Activated naive CD4-positive, alpha-beta T cell treated with anti-CD3 and anti-CD28 coated beads, Interleukin-2, amount 50 U/mL, for 72 hours (primary cell): ENCODE data around the gene YY1AP1. TPM values are rescaled to one million over a fixed set of nuclear protein-coding genes. Genes with fewer than 3 reads are reported as not detected.
"Not testable (repeated sequence)": the region's sequence is repeated elsewhere in the genome, so short reads cannot be mapped to it uniquely, and the experiment has no call there.

Experiments
- ATAC-seq, 2 donors: fragments of 150-1000 bp; cut with Tn5 transposase; 2 replicates each; pipeline ENCODE4 v1.10.0; 2021; ENCODE audit warnings: mild to moderate bottlenecking in 2 of 2, moderate library complexity in 2 of 2
- DNase-seq, 2 donors: peaks; one replicate each; pipeline ENCODE4 v3.0.0; 2021 to 2022; ENCODE audit warnings: low spot score in 2 of 2
- H3K27ac Mint-ChIP-seq, 2 donors: one replicate each; pipeline ENCODE4 v1.8.0; 2022; ENCODE audit warnings: mild to moderate bottlenecking in 2 of 2, mixed read lengths in 2 of 2
- H3K36me3 Mint-ChIP-seq, 2 donors: one replicate each; pipeline ENCODE4 v1.8.0; 2022; ENCODE audit warnings: mixed read lengths in 2 of 2
- H3K9me3 Mint-ChIP-seq, 2 donors: one replicate each; pipeline ENCODE4 v1.8.0; 2022; ENCODE audit warnings: mixed read lengths in 2 of 2
- total RNA-seq, 2 donors: library from RNA; stranded (reverse); gene quantifications; one replicate each; pipeline ENCODE4 v1.2.3, GENCODE V29; 2022

Gene YY1AP1
- total RNA-seq, 2 donors from 2014 or later: 80.2 to 90.3 TPM

DNA sequence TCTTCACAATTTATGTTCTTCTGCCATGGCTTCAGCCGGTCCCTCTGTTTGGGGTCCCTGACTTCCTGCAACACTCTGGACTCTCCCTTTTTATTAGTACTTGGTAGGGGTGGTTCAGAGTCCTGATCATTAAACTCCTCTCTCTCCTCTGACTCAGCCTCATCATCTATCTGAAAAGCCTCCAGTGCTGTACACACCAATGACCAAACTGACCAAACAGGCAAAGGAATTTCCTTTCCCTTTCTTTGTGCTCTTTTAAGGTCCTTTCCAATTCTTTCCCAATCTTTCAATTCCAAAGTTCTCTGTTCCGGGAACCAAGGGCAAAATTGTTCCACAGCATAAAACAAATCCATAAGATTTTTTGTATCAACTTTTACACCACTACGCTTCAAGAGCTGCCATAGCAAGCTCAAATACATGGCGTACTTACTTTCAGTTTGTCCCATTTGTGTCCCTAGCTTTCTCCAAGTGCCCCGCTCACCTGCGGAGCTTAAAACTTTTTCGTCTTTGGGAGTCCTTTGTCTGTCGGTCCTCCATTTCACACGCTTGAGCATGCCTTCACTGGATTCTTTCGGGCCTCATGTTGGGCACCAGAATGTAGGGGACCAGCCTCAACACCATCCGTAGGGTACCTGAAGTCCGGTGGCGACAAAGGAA lies 9.9 kb upstream of the YY1AP1 start:
- no peaks in the 10 kb centered on the region for H3K9me3 Mint-ChIP-seq
- H3K36me3 Mint-ChIP-seq: peaks cover 9 to 33% of the 10 kb centered on the region in 2 donors
- DNase-seq: no peak
- peak overlapping the region in 1 of 2 donors; percentile 30 for H3K27ac Mint-ChIP-seq
- no peak for ATAC-seq

DNA sequence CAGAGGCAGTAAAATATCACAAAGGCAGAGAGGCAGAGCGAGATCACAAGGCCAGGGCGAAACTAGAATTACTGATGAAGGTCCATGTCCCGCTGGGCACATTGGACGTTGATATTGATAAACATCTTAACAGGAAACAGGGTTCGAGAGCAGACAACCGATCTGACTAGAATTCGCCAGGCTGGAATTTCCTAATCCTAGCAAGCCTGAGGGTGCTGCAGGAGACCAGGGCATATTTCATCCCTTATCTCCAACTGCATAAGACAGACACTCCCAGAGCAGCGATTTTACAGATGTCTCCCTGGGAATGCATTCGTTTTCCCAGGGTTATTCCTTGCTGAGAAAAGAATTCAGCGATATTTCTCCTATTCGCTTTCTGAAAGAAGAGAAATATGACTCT lies 9.0 kb upstream of the YY1AP1 start:
- ATAC-seq, DNase-seq, H3K9me3 Mint-ChIP-seq, H3K27ac Mint-ChIP-seq: not testable (repeated sequence)
- peaks cover 9 to 33% of the 10 kb centered on the region in 2 donors for H3K36me3 Mint-ChIP-seq

DNA sequence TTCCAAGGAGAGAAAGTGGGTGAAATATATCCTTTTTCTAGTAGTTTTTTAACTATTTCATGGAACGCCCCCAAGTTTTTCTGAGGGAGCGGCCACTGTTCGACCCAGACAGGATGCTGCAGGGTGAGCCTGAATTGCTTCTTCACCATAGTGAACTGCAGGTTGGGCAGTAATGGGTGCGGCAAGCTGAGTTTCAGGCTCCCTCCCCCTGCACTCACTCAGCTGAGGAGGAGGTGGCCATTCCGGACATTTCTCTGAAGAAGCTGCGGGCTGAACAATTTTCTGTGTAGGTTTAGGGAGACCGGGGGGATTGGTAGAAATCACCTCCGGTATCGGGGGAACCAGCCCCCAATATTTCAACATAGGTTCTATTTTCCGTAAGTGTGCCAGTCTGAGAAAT lies 8.5 kb upstream of the YY1AP1 start:
- H3K36me3 Mint-ChIP-seq: peaks cover 9 to 33% of the 10 kb centered on the region in 2 donors

DNA sequence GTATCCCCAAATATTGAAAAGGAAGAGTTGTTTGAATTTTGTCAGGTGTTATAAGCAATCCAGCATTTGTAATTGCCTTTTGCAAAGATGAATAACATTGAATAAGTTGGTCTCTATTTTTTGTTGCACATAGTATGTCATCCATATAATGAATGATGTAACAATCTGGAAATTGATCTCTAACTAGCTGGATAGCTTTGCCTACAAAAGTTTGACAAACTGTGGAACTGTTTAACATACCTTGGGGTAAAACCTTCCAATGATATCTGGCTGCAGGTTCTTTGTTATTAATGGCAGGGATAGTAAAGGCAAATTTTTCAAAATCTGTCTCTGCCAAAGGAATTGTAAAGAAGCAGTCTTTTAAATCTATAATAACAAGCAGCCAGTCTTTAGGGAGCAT lies 8.0 kb upstream of the YY1AP1 start:
- H3K9me3 Mint-ChIP-seq: no peaks in the 10 kb centered on the region
- H3K27ac Mint-ChIP-seq: no peak overlapping the region

More for the DNA sequence above, 8.5 kb upstream of the YY1AP1 start:
- H3K9me3 Mint-ChIP-seq: no peaks in the 10 kb centered on the region
- DNase-seq (no peak), ATAC-seq (no peak)
- no peak overlapping the region for H3K27ac Mint-ChIP-seq

GRCh38 chr1:155695608-155696007 lies 7.0 kb upstream of the YY1AP1 start:
- no peak for ATAC-seq
- Mint-ChIP-seq H3K36me3 (peaks cover 19 to 43% of the 10 kb centered on the region in 2 donors), H3K27ac (no peak overlapping the region), H3K9me3 (no peaks in the 10 kb centered on the region)
- no peak for DNase-seq

More for the DNA sequence above, 8.0 kb upstream of the YY1AP1 start:
- DNase-seq (no peak), ATAC-seq (no peak)
- H3K36me3 Mint-ChIP-seq: peaks cover 12 to 37% of the 10 kb centered on the region in 2 donors

DNA sequence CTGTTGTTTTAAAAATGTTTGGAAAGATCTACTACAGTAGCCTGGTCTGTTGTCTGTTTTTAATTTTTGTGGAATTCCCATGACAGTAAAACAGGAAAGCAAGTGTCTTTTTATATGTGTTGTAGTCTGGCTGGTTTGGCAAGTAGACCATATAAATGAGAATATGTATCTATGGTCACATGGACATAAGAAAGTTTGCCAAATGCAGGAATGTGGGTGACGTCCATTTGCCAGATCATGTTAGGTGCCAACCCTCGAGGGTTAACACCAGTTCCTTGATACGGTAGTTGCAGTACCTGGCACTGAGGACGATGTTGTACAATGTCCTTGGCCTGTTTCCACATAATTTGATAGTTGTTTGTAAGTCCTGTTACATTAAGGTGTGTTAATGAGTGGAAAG lies 6.5 kb upstream of the YY1AP1 start:
- ATAC-seq (no peak), DNase-seq (no peak)
- Mint-ChIP-seq H3K27ac (peak overlapping the region in 1 of 2 donors; percentile 6), H3K36me3 (peaks cover 19 to 45% of the 10 kb centered on the region in 2 donors), H3K9me3 (no peaks in the 10 kb centered on the region)

DNA sequence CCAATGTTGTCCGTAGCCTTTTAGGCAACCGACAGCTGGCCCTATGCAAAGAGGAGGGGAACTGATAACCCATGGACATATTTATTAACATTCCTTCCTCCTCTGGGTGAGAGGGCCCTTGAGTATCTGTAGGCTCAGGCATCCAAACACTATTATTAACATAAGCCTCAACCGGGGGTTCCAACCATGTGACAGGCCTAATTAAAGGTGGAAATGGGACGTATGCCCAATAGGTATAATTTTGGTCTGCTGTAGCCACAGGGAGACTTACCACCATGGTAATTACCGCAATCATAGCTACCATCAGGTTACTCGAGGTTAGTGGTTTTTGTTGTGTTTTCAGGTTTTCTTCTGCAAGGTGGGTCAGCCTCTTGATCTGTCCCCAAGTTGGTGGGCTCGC lies 5.6 kb upstream of the YY1AP1 start:
- DNase-seq (no peak), ATAC-seq (no peak)
- Mint-ChIP-seq H3K36me3 (peaks cover 24 to 54% of the 10 kb centered on the region in 2 donors), H3K9me3 (no peaks in the 10 kb centered on the region), H3K27ac (no peak overlapping the region)

- no peak overlapping the region for H3K27ac Mint-ChIP-seq
- DNase-seq: no peak
- no peak for ATAC-seq
- peaks cover 38 to 44% of the 10 kb centered on the region in 2 donors for H3K36me3 Mint-ChIP-seq
- H3K9me3 Mint-ChIP-seq: no peaks in the 10 kb centered on the region
These were observed 3.5 kb upstream of the YY1AP1 start for GRCh38 chr1:155691992-155692528.

DNA sequence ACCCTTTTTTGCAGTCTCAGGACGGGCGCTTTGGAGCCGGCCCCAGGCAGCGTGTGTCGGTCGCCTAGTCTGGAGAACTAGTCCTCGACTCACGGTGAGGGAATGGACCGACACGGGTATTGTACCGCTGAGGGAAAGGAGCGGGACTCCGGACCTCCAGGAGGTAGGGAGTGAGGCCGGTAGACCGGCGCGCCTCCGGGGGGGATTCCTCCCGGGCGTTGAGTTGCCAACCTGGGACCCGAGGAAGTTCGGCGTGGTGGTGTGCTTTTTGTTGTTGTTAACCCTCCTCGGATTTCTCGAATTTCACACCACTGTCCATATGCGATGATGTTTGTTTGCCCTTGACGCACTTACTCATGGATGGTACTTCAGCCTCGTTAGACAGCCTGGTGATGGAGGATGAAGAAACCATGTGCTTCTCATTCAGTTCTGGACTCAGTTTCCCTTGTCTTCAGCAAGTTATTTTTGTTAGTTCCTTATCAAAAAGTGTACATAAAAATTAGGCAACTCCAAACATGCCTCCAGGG lies 570 bp upstream of the YY1AP1 start, which contains the start of gene DAP3:
TSS of gene DAP3 (plus strand) at position 11 of the 527 bp plus-strand sequence. CDS start 20,689 bp downstream, outside the sequence.
- peak in 1 of 2 donors; percentile 1 for ATAC-seq
- Mint-ChIP-seq H3K27ac (peak within 1 kb of the TSS; percentile 98 to 99), H3K36me3 (peaks cover 29 to 41% of the 10 kb centered on the region in 2 donors)
- DNase-seq, H3K9me3 Mint-ChIP-seq: not testable (repeated sequence)

- H3K36me3 Mint-ChIP-seq: peaks cover 29 to 41% of the 10 kb centered on the region in 2 donors
- H3K9me3 Mint-ChIP-seq: not testable (repeated sequence)
These were observed 760 bp downstream of the YY1AP1 start for GRCh38 chr1:155687705-155688323.

GRCh38 chr1:155681776-155682175 lies 6.8 kb downstream of the YY1AP1 start:
- DNase-seq (no peak), ATAC-seq (no peak)
- Mint-ChIP-seq H3K9me3 (no peaks in the 10 kb centered on the region), H3K36me3 (peaks cover 0 to 15% of the 10 kb centered on the region in 2 donors), H3K27ac (peak overlapping the region in 1 of 2 donors; percentile 9)

More at GRCh38 chr1:155687705-155688323, 760 bp downstream of the YY1AP1 start:
- ATAC-seq: peak; percentile 24 to 27
- peak overlapping the region; percentile 98 to 99 for H3K27ac Mint-ChIP-seq
- not testable (repeated sequence) for DNase-seq

DNA sequence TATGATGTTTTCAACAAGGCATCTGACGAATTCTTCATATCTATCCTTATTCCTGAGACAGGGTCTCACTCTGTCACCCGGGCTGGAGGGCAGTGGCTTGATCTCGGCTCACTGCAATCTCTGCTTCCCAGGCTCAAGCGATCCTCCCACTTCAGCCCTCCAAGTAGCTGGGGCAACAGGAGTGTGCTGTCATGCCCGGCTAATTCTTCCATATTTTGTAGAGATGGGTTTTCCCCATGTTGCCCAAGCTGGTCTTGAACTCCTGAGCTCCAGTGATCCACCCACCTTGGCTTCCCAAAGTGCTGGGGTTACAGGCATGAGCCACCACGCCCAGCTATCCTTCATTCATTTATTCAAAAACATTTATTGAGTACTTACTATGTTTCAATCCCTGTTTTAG lies 8.0 kb downstream of the YY1AP1 start:
- peaks cover 0 to 7% of the 10 kb centered on the region in 2 donors for H3K36me3 Mint-ChIP-seq
- peak overlapping the region in 1 of 2 donors; percentile 37 for H3K27ac Mint-ChIP-seq
- H3K9me3 Mint-ChIP-seq: no peaks in the 10 kb centered on the region
- ATAC-seq: no peak
- no peak for DNase-seq

DNA sequence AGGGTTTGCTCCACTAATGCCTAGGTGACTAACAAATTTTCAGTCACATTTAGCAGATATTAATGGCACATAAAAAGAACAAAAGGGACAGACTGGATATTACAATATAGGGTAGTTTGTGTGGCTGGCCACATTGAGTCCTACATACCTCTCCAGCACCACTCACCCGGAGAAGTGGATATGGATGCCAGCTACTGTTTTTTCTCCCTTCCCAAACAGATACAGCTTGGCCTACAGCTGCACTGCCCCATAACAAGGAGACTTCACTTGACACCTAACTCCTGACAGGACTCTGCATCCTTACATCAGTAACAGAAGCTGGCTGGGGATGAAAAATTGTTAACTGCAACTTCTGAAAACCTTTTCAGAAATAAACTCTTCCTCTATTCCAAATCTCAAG lies 9.6 kb downstream of the YY1AP1 start:
- not testable (repeated sequence) for H3K27ac Mint-ChIP-seq

DNA sequence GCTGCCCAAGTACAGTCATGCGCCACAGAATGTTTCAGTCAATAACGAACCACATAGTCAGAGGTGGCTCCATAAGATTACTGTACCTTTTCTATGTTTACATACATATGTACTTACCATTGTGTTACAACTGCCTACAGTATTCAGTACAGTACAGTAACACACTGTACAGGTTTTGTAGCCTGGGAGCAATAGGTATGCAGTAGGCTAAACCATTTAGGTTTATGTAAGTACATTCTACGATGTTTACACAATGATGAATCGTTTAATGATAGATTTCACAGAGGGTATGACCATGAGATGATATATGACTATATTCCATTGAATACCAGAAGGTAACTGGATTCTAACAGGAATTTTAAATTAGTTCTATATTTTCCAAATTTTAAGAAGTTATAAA lies 10.5 kb downstream of the YY1AP1 start:
- H3K36me3 Mint-ChIP-seq: peaks cover 0 to 18% of the 10 kb centered on the region in 2 donors
- ATAC-seq: no peak

More for the DNA sequence above, 9.6 kb downstream of the YY1AP1 start:
- not testable (repeated sequence) for DNase-seq, H3K9me3 Mint-ChIP-seq, ATAC-seq
- H3K36me3 Mint-ChIP-seq: peaks cover 0 to 16% of the 10 kb centered on the region in 2 donors

DNA sequence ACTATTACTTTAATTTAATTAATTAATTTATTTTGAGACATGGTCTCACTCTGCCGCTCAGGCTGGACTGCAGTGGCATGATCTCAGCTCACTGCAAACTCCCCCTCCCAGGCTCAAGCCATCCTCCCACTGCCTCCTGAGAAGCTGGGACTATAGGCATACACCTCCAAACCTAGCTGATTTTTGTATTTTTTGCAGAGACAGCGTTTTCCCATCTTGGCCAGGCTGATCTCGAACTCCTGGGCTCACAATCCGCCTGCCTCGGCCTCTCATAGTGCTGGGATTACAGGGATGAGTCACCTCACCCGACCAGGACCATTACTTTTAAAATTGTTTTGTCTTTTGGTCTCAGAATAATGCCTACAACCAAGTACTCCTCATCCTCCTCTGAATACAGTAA lies 15.6 kb downstream of the YY1AP1 start:
- peak overlapping the region in 1 of 2 donors; percentile 65 for H3K27ac Mint-ChIP-seq
- no peaks in the 10 kb centered on the region for H3K9me3 Mint-ChIP-seq
- ATAC-seq (no peak), DNase-seq (no peak)
- H3K36me3 Mint-ChIP-seq: peaks cover 5 to 24% of the 10 kb centered on the region in 2 donors

More for the DNA sequence above, 10.5 kb downstream of the YY1AP1 start:
- Mint-ChIP-seq H3K27ac (peak overlapping the region in 1 of 2 donors; percentile 56), H3K9me3 (no peaks in the 10 kb centered on the region)
- no peak for DNase-seq

- Mint-ChIP-seq H3K36me3 (peaks cover 5 to 24% of the 10 kb centered on the region in 2 donors), H3K9me3 (no peaks in the 10 kb centered on the region)
- ATAC-seq: no peak
These were observed 16.8 kb downstream of the YY1AP1 start for GRCh38 chr1:155671750-155672149.

More at GRCh38 chr1:155671750-155672149, 16.8 kb downstream of the YY1AP1 start:
- DNase-seq: no peak
- no peak overlapping the region for H3K27ac Mint-ChIP-seq
